Measurements from ENCODE around the gene TPP1. TPM values are rescaled to one million over a fixed set of nuclear protein-coding genes. Genes with fewer than 3 reads are reported as not detected.

TPP1 gene
- total RNA-seq, 4 donors from 2014 or later = 45.6 to 81.3 (median 58.0) TPM

DNA sequence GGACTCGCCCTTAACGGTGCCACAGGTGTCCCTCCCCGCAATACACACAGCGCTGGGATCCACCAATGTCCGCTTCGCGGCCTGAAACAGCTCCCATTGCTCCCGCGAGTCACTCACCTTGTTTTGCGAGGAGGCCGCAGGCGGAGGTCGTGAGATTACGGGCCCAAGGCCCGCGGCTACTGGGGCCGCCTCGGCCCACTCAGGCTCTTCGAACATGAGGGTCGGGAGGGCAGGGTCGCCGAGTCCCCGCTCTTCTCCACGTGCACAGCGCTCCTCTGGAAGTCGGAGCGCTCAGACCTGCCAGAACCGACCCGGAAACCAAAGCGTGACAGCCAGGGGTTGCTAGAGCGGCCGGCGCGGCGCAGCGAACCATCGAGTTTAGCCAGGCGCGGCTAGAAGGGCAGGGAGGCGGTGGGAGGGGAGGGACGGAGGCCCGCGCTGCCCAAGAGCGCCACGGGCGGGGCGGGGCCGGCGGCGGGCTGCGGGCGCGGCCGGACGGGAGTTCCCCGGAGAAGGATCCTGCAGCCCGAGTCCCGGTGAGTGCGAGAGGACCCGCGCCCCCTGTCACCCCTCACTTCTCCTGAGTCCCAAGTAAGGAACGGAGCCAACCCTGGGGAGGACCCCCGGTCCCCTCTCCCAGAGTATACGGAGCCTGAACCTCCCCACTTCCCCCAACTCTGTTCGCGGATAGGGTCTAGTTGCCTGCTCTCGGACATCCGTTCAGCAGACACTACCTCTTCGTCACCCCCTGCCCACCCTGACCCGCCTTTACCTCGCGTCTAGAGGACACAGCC, 15.7 kb downstream of the TPP1 start, which contains the start of the genes ILK and RRP8:
Gene ILK, plus strand, starts transcription at position 488 of the 794 bp plus-strand sequence. CDS start 498 bp downstream, outside the sequence.
Gene RRP8, minus strand, starts transcription at position 330 of the 794 bp plus-strand sequence. Its CDS starts 114 bp downstream, at position 216.
- H3K4me3 ChIP-seq = peak within 1 kb of the TSS; percentile 71 to 92 (median 88)
- no peaks in the 10 kb centered on the region for H3K9me3 ChIP-seq
- peaks cover 0 to 74% (median 44%) of the 10 kb centered on the region in 4 donors for H3K4me1 ChIP-seq
- peak; percentile 68 to 91 for TF ChIP-seq POLR2A (IDR thresholded peaks at IDR 0.05)
- TF ChIP-seq EP300 (IDR thresholded peaks at IDR 0.05) = peak in 1 of 2 donors; percentile 89
- TF ChIP-seq, protein P1, sequence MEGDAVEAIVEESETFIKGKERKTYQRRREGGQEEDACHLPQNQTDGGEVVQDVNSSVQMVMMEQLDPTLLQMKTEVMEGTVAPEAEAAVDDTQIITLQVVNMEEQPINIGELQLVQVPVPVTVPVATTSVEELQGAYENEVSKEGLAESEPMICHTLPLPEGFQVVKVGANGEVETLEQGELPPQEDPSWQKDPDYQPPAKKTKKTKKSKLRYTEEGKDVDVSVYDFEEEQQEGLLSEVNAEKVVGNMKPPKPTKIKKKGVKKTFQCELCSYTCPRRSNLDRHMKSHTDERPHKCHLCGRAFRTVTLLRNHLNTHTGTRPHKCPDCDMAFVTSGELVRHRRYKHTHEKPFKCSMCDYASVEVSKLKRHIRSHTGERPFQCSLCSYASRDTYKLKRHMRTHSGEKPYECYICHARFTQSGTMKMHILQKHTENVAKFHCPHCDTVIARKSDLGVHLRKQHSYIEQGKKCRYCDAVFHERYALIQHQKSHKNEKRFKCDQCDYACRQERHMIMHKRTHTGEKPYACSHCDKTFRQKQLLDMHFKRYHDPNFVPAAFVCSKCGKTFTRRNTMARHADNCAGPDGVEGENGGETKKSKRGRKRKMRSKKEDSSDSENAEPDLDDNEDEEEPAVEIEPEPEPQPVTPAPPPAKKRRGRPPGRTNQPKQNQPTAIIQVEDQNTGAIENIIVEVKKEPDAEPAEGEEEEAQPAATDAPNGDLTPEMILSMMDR (IDR thresholded peaks at IDR 0.05) = peak in 4 of 5 experiments; percentile 16 to 67 (median 40)
- H3K36me3 ChIP-seq = peaks cover 4 to 40% (median 14%) of the 10 kb centered on the region in 3 donors
- DNase-seq (ENCODE audit: low spot score in 2 of 2) = peak; percentile 82 to 84
- 1% methylated on average over 33 to 55 of the region's 72 CpGs for WGBS, 2 donors
- H3K27me3 ChIP-seq = no peaks in the 10 kb centered on the region
- H3K27ac ChIP-seq = peak within 1 kb of the TSS; percentile 88 to 99 (median 96)

GRCh38 chr11:6602096-6602940, 16.9 kb downstream of the TPP1 start:
- TF ChIP-seq POLR2A (IDR thresholded peaks at IDR 0.05) (no peak), EP300 (IDR thresholded peaks at IDR 0.05) (no peak)
- no peaks in the 10 kb centered on the region for H3K9me3 ChIP-seq
- H3K36me3 ChIP-seq = peaks cover 4 to 42% (median 10%) of the 10 kb centered on the region in 3 donors
- peaks cover 0 to 69% (median 37%) of the 10 kb centered on the region in 4 donors for H3K4me1 ChIP-seq
- peak overlapping the region; percentile 88 to 99 (median 96) for H3K27ac ChIP-seq
- H3K27me3 ChIP-seq = no peaks in the 10 kb centered on the region
- 49 to 61% methylated on average over 7 of the region's 7 CpGs for WGBS, 2 donors
- DNase-seq (ENCODE audit: low spot score in 2 of 2) = peak in 1 of 2 donors; percentile 3
- peak overlapping the region; percentile 71 to 92 (median 88) for H3K4me3 ChIP-seq

DNA sequence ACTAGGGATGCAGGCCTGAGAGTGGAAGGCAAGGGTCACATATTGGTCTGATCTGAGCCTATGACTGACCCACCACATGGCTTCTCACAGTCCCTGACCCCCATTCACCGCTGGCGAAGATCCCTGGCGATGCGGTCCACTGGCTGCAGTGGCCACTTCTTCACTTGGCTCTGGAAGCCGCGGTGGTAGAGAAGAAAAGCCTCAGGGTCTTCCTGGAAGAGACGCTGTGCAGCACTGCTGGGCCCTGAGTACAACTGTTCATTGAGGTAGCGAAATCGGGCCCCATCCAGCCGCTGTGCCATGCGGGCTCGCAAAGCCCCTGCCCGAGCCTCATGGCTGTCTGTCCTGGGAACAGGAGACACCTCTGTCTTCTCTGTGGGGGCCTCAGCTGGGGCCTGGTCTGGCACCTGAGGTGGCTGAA, 18.2 kb downstream of the TPP1 start:
- H3K9me3 ChIP-seq = no peaks in the 10 kb centered on the region
- no peak overlapping the region for H3K4me3 ChIP-seq
- no peak for TF ChIP-seq POLR2A (IDR thresholded peaks at IDR 0.05)
- TF ChIP-seq, protein P1 (IDR thresholded peaks at IDR 0.05) = no peak
- TF ChIP-seq EP300 (IDR thresholded peaks at IDR 0.05) = no peak
- no peak for DNase-seq (ENCODE audit: low spot score in 2 of 2)
- peaks cover 0 to 69% (median 31%) of the 10 kb centered on the region in 4 donors for H3K4me1 ChIP-seq
- 95 to 96% methylated on average over 13 of the region's 13 CpGs for WGBS, 2 donors
- H3K36me3 ChIP-seq = peaks cover 4 to 54% (median 10%) of the 10 kb centered on the region in 3 donors
- no peaks in the 10 kb centered on the region for H3K27me3 ChIP-seq
- H3K27ac ChIP-seq = no peak overlapping the region

DNA sequence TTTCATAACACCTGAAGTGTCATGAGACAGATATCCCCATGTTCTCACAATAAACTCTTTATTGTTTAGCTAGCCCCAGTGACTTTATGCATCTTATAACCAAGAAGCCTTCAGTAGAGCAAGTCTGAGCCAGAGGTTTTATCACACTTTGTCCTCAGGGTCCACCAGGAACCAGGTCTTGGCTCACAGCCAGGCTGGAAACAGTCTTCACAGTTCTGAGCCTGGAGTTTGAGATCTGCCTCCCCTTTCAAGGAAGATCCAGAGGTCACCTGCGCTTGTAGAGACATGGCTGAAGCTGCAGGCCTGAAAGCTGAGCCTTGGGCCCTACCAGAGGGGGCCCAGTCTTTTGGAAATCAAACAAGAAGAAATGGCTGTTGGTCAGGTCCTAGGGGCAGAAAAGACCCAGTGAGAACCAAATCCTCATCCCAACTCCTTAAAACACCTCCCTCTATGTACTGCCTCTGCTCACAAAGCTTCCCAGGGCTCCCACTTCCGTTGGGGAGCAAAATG, 19.3 kb downstream of the TPP1 start:
- TF ChIP-seq, protein P1 (IDR thresholded peaks at IDR 0.05) = no peak
- H3K27ac ChIP-seq = no peak overlapping the region
- 85 to 87% methylated on average over 2 of the region's 2 CpGs for WGBS, 2 donors
- no peak overlapping the region for H3K4me3 ChIP-seq
- peaks cover 0 to 69% (median 24%) of the 10 kb centered on the region in 4 donors for H3K4me1 ChIP-seq
- no peaks in the 10 kb centered on the region for H3K27me3 ChIP-seq
- DNase-seq (ENCODE audit: low spot score in 2 of 2) = peak in 1 of 2 donors; percentile 4
- peaks cover 4 to 63% (median 10%) of the 10 kb centered on the region in 3 donors for H3K36me3 ChIP-seq
- H3K9me3 ChIP-seq = no peaks in the 10 kb centered on the region

- 90 to 94% methylated on average over 1 of the region's 1 CpG for WGBS, 2 donors
- H3K27ac ChIP-seq = no peak overlapping the region
- TF ChIP-seq EP300 (IDR thresholded peaks at IDR 0.05) (no peak), POLR2A (IDR thresholded peaks at IDR 0.05) (no peak)
- TF ChIP-seq, protein P1 (IDR thresholded peaks at IDR 0.05) = no peak
- peaks cover 0 to 64% (median 20%) of the 10 kb centered on the region in 4 donors for H3K4me1 ChIP-seq
- H3K9me3 ChIP-seq = no peaks in the 10 kb centered on the region
- H3K4me3 ChIP-seq = no peak overlapping the region
- H3K27me3 ChIP-seq = no peaks in the 10 kb centered on the region
- DNase-seq (ENCODE audit: low spot score in 2 of 2) = no peak
- H3K36me3 ChIP-seq = peaks cover 4 to 68% (median 10%) of the 10 kb centered on the region in 3 donors
These were observed 19.8 kb downstream of the TPP1 start for GRCh38 chr11:6599449-6599848.
